ENCODE results near the gene CIAO3.

GRCh38 chr16:763369-764183 lies 22.8 kb upstream of the CIAO3 start:
- no peak for TF ChIP-seq POLR2A (IDR thresholded peaks at IDR 0.05; ENCODE audit: low read depth, low read length)
- no peak for TF ChIP-seq TAF1 (IDR thresholded peaks at IDR 0.05; ENCODE audit: borderline replicate concordance, low read depth, low read length)
- TF ChIP-seq POLR2AphosphoS5 (IDR thresholded peaks at IDR 0.05; ENCODE audit: low read depth, low read length): no peak
